GM18520 (cell line): ENCODE data around the gene TFF1.

Source experiments
- ATAC-seq: cut with Tn5 transposase; IDR thresholded peaks from one replicate; pipeline ENCODE4 v1.9.1; 2021; ENCODE audit not compliant: unreplicated experiment

Gene TFF1

DNA sequence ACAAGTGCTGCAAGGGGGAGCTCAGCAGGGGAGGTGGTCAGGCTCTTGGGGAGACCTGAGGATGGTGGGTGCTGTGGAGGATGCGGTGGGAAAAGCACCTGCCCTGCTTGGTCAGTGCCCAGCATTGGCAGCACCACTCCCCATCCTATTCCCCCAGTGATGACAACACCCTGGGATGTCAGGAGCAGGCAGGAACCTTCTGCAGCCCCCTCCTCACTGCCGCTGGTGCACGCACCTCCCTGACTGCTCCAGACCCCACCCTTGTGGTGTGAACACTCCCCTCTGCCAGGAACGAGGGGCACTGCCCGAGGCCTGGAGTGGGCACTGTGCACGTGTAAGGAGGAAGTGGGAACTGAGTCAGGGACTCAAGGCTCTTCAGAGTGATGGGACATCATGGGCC is 17.0 kb upstream of the TFF1 start:
- no peak for ATAC-seq

GRCh38 chr21:42382915-42383314 is 16.6 kb upstream of the TFF1 start:
- no peak for ATAC-seq

GRCh38 chr21:42381347-42381984 is 15.1 kb upstream of the TFF1 start:
- ATAC-seq: no peak

- no peak for ATAC-seq
These were observed 13.3 kb upstream of the TFF1 start for GRCh38 chr21:42379426-42380215.

DNA sequence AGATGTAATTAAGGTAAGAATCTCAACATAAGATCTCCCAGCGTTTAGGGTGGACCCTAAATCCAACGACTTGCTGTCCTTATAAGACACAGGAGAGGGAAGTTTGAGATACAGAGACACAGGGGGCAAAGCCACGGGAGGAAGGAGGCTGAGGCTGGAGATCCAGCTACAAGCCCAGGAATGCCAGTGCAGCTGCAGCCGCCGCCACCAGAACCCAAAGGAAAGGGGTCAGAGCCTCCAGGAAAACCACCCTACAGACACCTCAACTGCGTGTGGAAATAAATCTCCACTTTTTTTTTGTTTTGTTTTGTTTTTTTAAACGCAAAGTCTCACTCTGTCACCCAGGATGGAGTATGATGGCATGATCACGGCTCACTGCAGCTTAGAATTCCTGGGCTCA is 12.1 kb upstream of the TFF1 start:
- no peak for ATAC-seq

DNA sequence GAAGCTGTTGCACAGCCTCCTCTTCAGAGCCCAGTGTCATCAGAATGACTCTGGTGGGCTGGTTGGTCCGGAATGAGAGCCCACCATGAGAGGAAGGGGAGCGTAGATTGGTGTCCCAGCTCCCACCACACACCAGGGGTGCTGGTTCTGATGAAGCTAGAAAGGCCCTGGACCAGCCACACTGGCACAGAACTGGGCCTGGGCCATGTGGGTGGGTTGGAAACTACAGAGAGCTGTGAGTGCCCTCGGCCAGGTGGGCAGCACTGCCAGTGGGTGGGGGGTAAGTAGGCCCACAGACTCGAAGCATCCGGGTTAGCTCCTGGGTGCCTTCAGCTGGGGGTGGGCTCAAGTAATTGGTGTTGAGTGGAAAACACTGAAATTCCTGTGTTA is 11.6 kb upstream of the TFF1 start:
- no peak for ATAC-seq

DNA sequence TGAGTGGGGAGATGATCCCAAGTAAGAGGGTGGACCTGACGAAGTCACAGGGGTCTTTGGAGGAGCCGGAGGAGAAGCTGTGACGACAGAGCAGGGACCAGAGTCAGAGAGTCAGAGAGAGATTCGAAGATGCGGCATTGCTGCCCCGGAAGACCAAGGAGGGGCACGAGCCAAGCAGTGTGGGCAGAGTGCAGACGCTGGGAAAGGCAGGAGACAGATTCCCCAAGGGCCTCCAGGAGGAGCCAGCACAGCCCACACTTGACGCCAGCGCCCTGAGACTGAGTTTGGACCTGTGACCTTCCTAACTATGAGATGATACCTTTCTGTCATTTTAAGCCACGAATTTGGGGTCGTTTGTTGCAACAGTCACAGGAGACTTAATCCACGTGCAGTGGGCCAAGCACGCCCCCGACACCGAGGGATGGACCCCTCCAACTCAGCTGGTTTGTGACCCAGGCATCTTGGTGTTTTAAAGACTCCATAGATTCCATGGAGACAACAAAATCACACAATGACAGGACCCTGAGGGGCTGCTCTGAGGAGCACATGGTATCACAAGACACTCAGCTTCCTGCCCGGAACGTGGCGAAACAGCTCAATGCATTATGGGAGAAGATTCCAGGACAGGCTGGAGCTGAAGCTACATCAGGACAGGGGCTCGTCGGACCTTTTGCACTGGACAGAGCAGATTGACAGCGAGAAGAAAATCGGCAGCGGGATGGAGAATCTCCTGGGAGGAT is 11.0 kb upstream of the TFF1 start:
- ATAC-seq: no peak

DNA sequence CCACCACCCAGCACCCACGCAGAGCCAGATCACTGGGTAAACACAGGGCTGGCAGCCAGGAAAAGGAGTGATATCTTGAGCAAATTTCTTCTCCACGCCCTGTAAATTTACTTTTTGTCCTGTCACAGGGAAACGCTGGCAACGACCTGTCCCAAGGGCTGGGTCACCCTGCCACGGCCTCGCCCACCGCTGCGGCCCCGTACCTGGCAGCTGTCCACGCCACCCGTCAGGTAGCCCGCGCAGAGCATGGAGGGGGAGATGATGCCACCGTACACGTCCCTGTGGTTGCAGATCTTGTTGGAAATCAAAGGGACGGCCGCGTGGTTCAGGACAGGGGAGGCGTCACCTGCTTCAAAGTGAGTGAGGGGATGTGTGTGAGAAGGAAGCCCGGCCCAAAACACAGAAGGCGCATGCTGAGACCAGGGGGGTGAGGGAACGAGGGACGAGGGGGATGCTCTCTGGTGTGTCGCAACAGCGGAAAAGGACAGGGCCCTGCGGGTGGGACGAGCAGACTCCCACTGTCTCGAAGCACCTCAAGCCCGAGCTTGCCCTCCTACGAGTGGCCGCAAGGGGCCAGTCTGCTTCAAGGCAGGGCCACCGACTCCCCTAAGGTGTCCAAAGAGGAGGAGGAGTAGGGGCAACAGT is 10.1 kb upstream of the TFF1 start:
- ATAC-seq: no peak

GRCh38 chr21:42375966-42376337 is 9.6 kb upstream of the TFF1 start:
- ATAC-seq: no peak

GRCh38 chr21:42375506-42375905 is 9.2 kb upstream of the TFF1 start:
- no peak for ATAC-seq

- ATAC-seq: no peak
These were observed 8.6 kb upstream of the TFF1 start for GRCh38 chr21:42374864-42375499.

DNA sequence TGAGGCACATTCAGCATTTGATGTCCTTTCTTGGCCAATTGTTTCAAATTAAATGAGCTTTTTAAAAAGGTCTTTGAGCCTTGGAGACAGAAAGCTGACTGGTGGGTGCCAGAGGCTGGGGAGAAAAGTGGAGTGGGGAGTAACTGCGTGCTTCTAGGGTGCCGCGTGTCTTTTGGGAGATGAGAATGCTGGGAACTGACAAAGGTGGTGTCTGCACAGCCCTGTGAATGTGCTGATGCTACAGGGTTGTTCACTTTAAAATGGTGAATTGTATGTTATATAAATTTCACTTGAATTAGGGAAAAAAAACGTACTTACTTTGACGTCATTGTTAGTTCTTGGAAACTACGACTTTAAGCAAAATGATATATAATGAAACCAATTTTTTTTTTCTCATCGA is 8.1 kb upstream of the TFF1 start:
- ATAC-seq: no peak

DNA sequence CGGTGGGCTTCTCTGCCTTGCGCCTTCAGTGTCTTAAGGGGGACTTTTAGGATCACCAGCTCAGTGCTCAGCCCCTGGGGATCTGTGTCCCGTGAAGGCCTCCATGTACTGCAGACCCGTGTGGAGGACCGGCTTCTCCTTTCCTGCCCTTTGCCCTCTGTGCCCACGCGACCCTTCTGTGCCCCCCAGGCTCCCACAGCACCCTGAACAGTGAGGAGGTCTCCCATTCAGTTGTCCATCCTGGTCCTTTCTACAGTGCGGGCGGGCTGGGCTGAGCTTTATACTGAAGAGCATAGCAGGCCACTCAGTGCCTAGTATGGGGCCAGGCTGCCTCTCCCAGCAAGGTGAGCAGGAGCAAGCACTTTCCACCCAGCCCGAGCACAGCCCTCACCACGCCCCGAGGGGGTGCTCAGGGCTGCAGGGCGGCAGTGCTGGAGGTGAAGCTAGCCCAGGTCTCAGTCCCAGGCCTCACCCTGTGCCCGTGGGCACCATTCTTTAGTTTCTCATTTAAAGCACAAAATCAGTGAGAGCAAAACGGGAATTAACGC is 7.6 kb upstream of the TFF1 start:
- no peak for ATAC-seq

GRCh38 chr21:42373196-42373907 is 7.0 kb upstream of the TFF1 start:
- no peak for ATAC-seq

- no peak for ATAC-seq
These were observed 4.7 kb upstream of the TFF1 start for GRCh38 chr21:42370894-42371654.

DNA sequence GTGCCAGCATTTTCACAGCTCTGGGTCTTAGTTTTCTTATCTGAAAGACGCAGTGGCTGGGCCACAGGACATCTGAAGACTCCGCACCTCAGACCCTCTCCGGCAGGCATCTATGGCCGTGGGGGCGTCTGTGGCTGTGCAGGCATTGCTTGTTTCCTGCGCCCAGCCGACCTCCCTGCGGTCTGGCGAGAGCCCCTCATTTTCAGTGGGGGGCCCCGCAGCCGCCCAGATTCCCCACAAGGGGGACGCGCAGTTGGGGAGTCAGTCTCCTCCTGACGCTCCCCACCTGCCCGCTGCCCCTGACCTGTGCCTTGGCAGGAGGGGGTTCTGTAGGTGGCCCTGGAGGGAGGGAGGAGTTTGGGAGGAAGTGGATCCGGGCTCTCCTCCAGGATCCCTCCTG is 3.5 kb upstream of the TFF1 start:
- ATAC-seq: no peak

DNA sequence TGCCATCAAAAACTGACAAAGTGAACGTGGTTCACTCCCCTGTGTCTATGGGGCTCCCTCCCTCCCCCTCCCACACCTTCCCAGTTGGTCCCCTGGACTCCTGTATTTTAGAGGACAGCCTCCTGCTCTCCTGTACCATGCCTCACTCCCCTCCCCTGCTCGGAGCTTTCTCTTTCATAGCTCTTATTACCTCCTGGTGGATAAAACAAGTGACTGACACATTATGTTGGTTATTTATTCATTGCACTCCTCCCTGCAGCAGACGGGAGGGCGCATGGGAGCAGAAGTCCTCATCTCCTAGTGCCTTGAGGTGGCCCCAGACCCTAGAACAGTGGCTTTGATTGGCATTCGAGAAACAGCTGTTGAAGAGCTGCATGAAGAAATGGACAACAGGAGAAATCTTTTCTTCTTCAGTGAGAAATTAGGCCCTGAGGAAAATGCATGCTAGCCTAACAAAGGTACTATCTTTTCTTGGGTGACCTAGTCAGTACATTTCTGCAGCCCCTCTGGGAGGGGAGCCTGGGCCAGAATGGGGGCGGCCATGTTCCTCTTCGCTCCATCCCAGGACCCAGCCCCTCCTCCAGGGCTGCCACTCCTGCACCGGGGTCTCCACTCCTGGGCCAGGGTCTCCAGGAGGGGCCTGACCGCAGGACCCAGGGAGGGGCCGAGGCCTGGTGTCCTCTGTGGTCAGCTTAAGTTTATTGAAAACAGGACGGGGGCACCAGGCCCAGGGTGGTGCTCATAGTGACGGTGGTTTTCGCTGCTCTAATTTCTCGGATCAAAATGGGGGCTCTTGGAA is 1.2 kb upstream of the TFF1 start:
- no peak for ATAC-seq

GRCh38 chr21:42365770-42366169 is 565 bp downstream of the TFF1 start:
- ATAC-seq: no peak
